Peyer's patch (tissue), 4 donors: ENCODE results near the gene PLXNA1.

ENCODE experiments used
- CTCF ChIP-seq, 6 experiments: fragments of 450-650 bp in 4 of 6; fragments of 200-600 bp in 2 of 6; sonication (generic) in 1 of 6; IDR thresholded peaks; one replicate each; pipeline ENCODE4 v1.5.1; 2017 to 2019; ENCODE audit warnings: antibody characterized with exemption in 6 of 6, mild to moderate bottlenecking in 3 of 6, moderate library complexity in 1 of 6
- POLR2A ChIP-seq, 2 donors: fragments of 450-650 bp; IDR thresholded peaks; one replicate each; pipeline ENCODE4 v1.5.1; 2017; ENCODE audit warnings: antibody characterized with exemption in 2 of 2, mild to moderate bottlenecking in 2 of 2, moderate library complexity in 2 of 2

- TF ChIP-seq CTCF (IDR thresholded peaks at IDR 0.05) (no peak), POLR2A (IDR thresholded peaks at IDR 0.05) (no peak)
These were observed 26.6 kb downstream of the PLXNA1 start for GRCh38 chr3:127009531-127009930.
